GM11168 (cell line): ENCODE data around the gene PSMD12.
"Not testable (repeated sequence)": the region's sequence is repeated elsewhere in the genome, so short reads cannot be mapped to it uniquely, and the experiment has no call there.

ENCODE experiments used
- in situ Hi-C: fragments of 300-500 bp; cut with MboI; formaldehyde crosslinking; loops from one replicate; pipeline ENCODE4 v1.12.0; 2022; ENCODE audit warnings: low sequenced_read_pairs; ENCODE audit not compliant: unreplicated experiment

The PSMD12 gene

GRCh38 chr17:67366193-67367157 lies at the start of gene PSMD12:
TSS of gene PSMD12 (minus strand) at chr17:67366577. CDS start at chr17:67366519, 58 bp downstream.
- in situ Hi-C loops = no loop called here

DNA sequence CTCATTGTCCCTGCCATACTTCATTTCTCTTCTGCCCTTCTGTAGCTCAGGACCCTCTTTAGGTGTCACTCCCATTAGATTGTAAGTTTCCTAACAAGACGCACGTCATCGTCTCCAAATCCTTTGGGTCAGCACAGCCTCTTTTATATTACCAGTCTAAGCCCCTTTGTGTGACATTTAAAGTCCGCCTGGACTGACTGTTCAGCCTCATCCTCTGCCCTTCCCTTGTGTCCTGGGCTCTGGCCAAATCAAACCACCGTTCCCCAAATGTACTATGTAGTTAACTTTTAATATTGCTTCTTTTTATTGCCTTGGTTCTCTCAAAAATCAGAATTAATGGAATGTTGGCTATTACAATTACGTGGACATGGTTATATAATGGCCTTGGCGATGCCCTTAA lies 48.9 kb upstream of the PSMD12 start:
- in situ Hi-C loops = no loop called here

DNA sequence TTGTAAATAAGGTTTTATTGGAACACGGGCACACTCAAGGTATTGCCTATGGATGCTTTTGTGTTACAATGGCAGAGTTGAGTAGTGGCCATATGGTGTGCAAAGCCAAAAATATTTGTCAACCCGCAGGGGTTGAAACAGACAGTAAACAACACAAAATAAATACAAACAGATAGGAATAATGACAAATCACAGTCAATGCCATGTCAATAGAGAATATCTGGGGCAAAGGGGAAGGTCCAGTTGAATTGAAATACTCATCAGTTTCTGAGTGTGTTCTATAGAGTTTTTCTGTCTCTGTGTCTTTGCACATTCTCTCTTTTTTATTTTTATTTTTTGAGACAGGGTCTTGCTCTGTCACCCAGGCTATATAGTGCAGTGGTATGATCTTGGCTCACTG lies 48.2 kb upstream of the PSMD12 start:
- in situ Hi-C loops = no loop called here

DNA sequence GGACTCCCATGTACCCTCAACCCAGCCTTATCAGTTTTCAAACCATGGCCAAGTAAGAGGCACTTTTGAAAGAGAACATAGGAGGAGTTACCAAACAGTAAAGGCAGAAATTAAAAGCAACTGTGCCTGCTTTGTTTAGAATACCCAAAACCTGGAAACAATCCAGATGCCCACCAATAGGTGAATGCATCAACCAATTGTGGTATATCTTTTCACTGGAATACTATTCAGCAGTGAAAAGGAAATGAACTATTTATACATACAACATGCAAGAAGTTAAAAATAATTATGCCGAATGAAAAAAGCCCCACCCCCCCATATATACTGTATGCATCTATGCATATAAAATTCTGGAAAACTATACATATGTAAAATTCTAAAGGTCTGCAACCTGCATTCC lies 47.8 kb upstream of the PSMD12 start:
- in situ Hi-C loops = no loop called here

DNA sequence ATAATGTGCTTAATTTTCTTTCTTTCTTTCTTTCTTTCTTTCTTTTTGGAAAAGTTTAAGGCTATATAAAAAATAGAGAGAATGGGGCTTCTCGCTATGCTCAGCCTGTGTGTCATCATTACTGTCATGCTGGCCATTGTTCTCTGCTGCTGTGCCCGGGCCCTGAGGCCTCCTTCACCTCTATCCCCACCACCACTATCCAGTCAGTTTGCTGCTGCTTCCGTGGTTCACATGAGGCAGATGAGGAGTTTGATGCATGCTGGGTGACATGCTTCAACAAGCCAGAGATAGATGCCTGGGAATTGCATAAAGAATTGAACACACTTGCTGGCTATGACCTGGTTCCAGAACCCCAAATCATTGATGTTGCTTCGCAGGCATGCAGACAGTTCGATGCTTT lies 47.0 kb upstream of the PSMD12 start:
- in situ Hi-C loops = no loop called here

DNA sequence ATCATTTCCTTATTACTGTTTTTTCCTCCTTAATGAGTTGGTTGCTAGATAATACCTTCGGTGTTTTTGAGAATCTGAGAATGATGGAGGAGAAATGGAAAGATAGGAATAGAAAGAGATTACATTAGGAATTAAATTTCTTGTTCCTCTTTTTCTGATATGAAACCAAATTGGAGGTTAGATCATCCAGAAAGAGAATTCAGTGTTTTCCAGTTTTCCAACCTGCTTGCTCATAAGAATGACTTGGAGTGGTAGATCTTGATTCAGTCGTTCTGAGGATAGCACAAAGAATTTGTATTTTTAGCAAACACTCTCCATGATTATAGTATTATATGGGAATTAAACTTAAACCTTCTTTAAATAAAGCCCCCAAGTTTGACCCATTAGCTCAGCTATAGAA lies 46.6 kb upstream of the PSMD12 start:
- in situ Hi-C loops = no loop called here

DNA sequence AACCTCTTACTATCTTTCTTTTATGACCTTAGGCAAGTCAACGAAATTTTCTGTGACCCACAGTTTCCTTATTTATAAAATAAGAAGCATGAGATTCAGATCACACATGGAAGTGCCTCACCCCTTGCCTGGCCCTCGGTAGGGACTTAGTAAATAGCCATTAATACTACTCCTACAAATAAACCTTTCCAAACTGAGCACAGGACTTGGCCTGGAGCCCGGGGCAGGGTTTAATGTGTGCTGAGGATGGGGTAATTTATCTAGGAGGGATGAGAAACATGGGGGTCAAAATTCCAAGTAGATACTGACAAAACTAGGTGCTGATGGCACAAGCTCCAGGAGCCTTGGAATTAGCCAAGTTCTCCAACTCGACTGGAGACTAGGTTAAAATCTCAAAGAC lies 45.7 kb upstream of the PSMD12 start:
- in situ Hi-C loops = no loop called here

- in situ Hi-C loops = no loop called here
Measured at GRCh38 chr17:67411397-67411796, 45.0 kb upstream of the PSMD12 start.

GRCh38 chr17:67408455-67408830 lies 42.1 kb upstream of the PSMD12 start:
- in situ Hi-C loops = not testable (repeated sequence)

DNA sequence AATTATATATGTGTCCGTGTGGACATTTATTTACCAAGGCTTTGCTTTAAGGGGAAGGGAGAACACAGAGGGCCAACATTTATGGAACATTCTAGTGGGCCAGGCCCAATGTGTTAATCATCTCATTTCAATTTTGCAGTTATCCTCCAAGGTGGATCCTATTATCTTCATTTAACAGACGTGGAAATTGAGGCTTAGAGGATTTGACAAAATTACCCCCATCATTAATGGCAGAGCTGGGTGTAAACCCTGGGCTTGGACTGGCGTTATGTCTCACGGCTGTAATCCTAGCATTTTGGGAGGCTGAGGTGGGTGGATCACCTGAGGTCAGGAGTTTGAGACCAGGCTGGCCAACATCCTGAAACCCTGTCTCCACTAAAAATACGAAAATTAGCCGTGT lies 37.1 kb upstream of the PSMD12 start:
- in situ Hi-C loops = no loop called here

- in situ Hi-C loops = no loop called here
Measured at GRCh38 chr17:67403065-67403464, 36.7 kb upstream of the PSMD12 start.

DNA sequence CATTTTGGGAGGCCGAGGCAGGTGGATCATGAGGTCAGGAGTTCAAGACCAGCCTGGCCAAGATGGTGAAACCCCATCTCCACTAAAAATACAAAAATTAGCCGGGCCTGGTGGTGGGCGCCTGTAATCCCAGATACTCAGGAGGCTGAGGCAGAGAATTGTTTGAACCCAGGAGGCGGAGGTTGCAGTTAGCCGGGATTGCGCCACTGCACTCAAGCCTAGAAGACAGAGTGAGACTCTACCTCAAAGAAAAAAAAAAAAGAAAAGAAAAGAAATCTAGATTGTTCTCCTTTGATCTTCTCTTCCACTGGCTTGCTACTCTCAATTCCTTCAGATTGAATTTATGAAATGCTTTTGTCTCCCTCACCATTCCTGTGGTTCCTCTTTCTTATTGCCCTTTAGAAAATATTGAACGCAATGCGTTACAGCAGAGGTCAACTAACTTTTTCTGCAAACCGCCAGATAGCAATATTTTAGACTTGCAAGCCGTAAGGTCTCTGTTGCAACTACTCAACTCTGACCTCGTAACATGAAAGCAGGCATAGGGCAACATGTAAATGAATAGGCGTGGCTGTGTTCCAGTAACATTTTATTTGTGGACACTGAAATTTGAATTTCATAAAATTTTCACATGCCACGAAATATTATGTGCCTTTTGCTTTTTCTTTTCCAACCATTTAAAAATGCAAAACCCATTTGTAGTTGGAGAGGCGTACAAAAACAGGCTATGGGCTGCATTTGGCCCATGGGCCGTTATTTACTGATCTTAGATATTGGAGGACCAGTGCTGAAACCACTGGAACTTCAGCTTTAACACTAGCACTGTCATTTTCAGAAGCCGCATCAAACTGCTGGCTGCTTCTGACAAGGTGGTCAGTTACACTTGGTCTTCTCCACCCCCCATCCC lies 35.5 kb upstream of the PSMD12 start:
- in situ Hi-C loops = no loop called here

- in situ Hi-C loops = no loop called here
Measured at GRCh38 chr17:67401106-67401505, 34.7 kb upstream of the PSMD12 start.

- in situ Hi-C loops = no loop called here
Measured at GRCh38 chr17:67400193-67400592, 33.8 kb upstream of the PSMD12 start.

DNA sequence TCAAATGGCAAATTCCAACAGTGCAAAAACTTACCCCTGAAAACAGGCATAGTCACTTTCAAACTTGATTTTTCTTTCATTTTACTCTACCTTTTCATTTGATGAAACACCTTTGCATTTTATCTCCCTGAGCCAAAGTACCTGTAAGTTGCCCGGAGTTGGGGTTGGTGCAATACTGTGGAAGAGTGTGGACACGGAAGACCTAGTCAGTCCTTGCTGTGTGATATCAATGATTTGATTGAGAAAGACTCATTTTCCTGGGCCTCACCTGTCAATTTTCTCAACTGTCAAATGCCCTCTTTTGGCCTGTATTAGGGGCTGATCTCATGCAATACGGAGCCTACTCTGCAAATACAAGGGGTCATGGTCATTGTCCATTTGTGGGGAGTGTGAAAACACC lies 33.3 kb upstream of the PSMD12 start:
- in situ Hi-C loops = no loop called here

GRCh38 chr17:67393809-67394397 lies 27.5 kb upstream of the PSMD12 start:
- in situ Hi-C loops = no loop called here

GRCh38 chr17:67392111-67392510 lies 25.7 kb upstream of the PSMD12 start:
- in situ Hi-C loops = no loop called here

- in situ Hi-C loops = no loop called here
Measured at GRCh38 chr17:67390646-67391361, 24.4 kb upstream of the PSMD12 start.

DNA sequence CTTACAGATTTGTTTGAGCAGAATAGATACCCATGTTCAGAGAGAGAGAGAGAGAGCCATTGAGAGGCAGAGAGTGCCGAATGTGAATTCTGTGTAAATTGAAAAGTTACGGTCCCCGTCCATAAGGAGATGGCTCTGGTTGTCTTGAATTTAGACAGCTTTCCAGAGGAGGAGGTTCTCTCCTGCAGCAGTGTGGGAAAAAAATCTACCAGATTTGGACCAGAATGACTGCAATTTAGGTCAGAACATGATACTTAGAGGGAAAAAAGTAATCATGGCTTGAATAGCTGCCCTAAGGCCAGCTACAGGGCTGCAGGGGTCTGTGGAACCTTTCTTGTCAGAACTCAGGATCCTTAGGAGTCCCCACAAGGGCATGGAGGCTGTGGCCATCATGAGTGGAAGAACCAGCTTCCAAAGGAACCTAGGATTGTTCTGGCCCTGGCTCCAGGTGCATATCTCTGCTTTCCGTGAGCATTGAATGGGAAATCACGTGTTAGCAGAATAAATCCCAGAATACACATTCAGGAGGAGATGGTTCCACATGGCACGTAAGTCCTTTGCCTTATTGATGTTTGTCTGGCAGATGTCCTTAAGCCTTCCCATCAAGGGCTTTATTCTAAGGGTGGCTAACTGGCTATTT lies 23.7 kb upstream of the PSMD12 start:
- in situ Hi-C loops = no loop called here

- in situ Hi-C loops = no loop called here
Measured at GRCh38 chr17:67388986-67389385, 22.6 kb upstream of the PSMD12 start.
